IMR-90 (cell line): ENCODE measurements around the gene UBR1.

Experiments
- ELK1 ChIP-seq: fragments of 150-350 bp; IDR thresholded peaks from 2 replicates; pipeline ENCODE4 v1.6.1; 2016; ENCODE audit warnings: low read depth, mild to moderate bottlenecking, low read length, moderate library complexity, borderline replicate concordance
- RAD21 ChIP-seq: IDR thresholded peaks from 2 replicates; pipeline ENCODE4 v1.6.1; 2012; ENCODE audit warnings: low read length, improper control_type of control experiment

GRCh38 chr15:42954291-42954690, 151.5 kb downstream of the UBR1 start:
- TF ChIP-seq ELK1 (no peak), RAD21 (no peak)
